Pancreas (tissue), 10 donors: ENCODE data around the gene RHBDL1. TPM values are rescaled to one million over a fixed set of nuclear protein-coding genes. Genes with fewer than 3 reads are reported as not detected.

Experiments used
- ATAC-seq, 4 donors: fragments of 200-7000 bp; cut with Tn5 transposase; one replicate each; pipeline versions ENCODE4 v1.8.0 to v1.9.1; 2020; ENCODE audit warnings: mild to moderate bottlenecking in 4 of 4, moderate library complexity in 4 of 4
- DNase-seq, 6 donors: peaks; one replicate each; pipeline ENCODE4 v3.0.0-alpha.2; 2020
- FAIRE-seq: peaks from 2 replicates; lab custom pipeline; 2012; peaks lifted over from hg19 to GRCh38; lab: Jason Lieb, UNC
- H3K27ac ChIP-seq, 4 donors: fragments of 200-600 bp; sonication (generic); 1 replicate in 3 of 4; 2 replicates in 1 of 4; pipeline versions ENCODE4 v1.5.0 to v1.8.0; 2020
- H3K27me3 ChIP-seq, 4 donors: fragments of 200-600 bp; one replicate each; pipeline ENCODE4 v1.8.0; 2021
- H3K36me3 ChIP-seq, 3 donors: fragments of 200-600 bp; sonication (generic) in 1 of 3; one replicate each; pipeline versions ENCODE4 v1.5.0 to v1.8.0; 2020 to 2021
- H3K4me1 ChIP-seq, 3 donors: fragments of 200-600 bp; one replicate each; pipeline ENCODE4 v1.8.0; 2021
- H3K4me3 ChIP-seq, 4 donors: fragments of 200-600 bp; sonication (generic) in 2 of 4; one replicate each; pipeline versions ENCODE4 v1.5.0 to v1.8.0; 2020 to 2021
- H3K9me3 ChIP-seq, 4 donors: fragments of 200-600 bp; one replicate each; pipeline ENCODE4 v1.8.0; 2021
- CTCF ChIP-seq, 4 donors: fragments of 200-600 bp; sonication (generic) in 3 of 4; IDR thresholded peaks; one replicate each; pipeline versions ENCODE4 v1.5.0 to v1.8.0; 2021; ENCODE audit warnings: antibody characterized with exemption in 4 of 4
- WGBS, 2 donors: extraction: QIAGEN DNeasy Blood & Tissue Kit; methylation state at CpG; one replicate each; pipeline ENCODE4 v1.1.7; 2013; 5-methylcytosine and 5-hydroxymethylcytosine counted together
- intact Hi-C, 3 donors: fragments of 100-400 bp; cut with DNase I; formaldehyde crosslinking; loops; one replicate each; pipeline versions ENCODE4 v1.11.1 to v1.14.2; 2022
- polyA plus RNA-seq, 2 donors: library from polyadenylated mRNA; stranded (reverse); fragments of 200-250 nt; gene quantifications; one replicate each; pipeline ENCODE4 v1.2.3, GENCODE V29; 2013
- total RNA-seq, 6 donors: library from RNA; stranded (reverse); fragmentation: NEBNext Ultra II Directional in 4 of 6; extraction: Animal tissue kit (Norgen Biotek cat#: 25700) in 4 of 6; gene quantifications; one replicate each; pipeline versions ENCODE4 v1.2.1 to v1.2.4, GENCODE V29; 2021 to 2023
- donor health status: healthy with polysubstance abuse.
- donor health status: DM: no; HTN: no; CAD: no; lungs with moderate emphysema.
- donor health status: DM: no; HTN: no; CAD: no.
- donor health status: control.
- donor health status: control.
- donor health status: Bipolar disorder and iron deficiency.
- donor health status: DM: yes; HTN: yes; CAD: no.
- donor health status: DM: no; HTN: no; CAD: no.
- donor health status: DM: no; HTN: no; CAD: no.
- donor health status: DM: yes; HTN: yes; CAD: no.

The RHBDL1 gene
- total and polyA plus RNA-seq, 8 donors: 0.28 to 5.1 (median 0.98) TPM

DNA sequence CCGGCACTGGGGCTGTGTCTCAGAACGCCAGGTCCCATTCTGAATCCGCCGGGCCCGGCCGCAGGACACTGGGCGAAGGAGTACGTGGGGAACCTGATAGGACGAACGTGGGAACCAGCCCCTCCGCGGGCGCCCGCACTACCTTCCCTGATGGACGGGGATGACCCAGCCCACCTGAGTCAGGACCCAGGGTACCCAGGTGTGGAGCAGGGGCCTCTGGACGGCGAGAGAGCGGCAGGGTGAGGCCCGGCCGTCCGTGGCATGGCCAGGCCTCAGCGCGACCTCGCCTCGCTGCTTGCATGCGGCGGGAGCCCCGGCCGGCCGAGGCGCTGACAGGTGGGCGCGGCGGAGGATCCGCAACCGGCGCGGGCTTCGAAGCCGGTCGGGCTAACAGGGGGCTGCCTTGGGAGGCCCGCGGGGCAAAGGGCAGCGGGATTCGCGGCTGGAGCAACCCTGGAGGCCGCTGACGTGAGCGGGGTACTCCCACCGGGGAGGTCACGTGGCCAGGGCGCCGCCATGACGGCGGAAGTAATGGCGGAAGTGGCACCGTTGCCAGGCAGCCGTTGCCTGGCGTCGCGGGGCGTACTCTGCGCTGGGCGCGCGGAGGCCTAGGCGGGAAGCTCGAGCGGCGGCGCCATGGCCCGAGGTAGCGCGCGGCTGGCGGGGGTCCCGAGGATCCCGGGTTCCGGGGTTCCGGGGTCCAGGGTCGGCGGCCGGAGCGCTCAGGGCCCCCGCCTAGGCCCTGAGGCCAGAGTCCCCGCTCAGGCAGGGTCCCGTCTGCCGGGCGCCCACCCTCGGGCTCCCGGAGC lies 26.5 kb upstream of the RHBDL1 start, which contains the start of gene WDR90:
TSS of gene WDR90 (plus strand) at position 585 of the 809 bp plus-strand sequence. CDS start at position 637, 52 bp downstream.
- 3 to 4% methylated on average over 83 to 91 of the region's 91 CpGs for WGBS, 2 donors
- peak within 1 kb of the TSS; percentile 59 to 86 (median 70) for H3K4me3 ChIP-seq
- TF ChIP-seq CTCF (IDR thresholded peaks at IDR 0.05): no peak
- no peak for FAIRE-seq
- ATAC-seq: peak; percentile 85 to 92 (median 88)
- H3K9me3 ChIP-seq: no peaks in the 10 kb centered on the region
- H3K4me1 ChIP-seq: peaks cover 18 to 29% (median 27%) of the 10 kb centered on the region in 3 donors
- peaks cover 0 to 12% (median 0%) of the 10 kb centered on the region in 3 donors for H3K36me3 ChIP-seq
- H3K27me3 ChIP-seq: no peaks in the 10 kb centered on the region
- DNase-seq: peak; percentile 87 to 96 (median 92)
- H3K27ac ChIP-seq: peak within 1 kb of the TSS; percentile 74 to 91 (median 86)
- intact Hi-C loops: no loop called here

DNA sequence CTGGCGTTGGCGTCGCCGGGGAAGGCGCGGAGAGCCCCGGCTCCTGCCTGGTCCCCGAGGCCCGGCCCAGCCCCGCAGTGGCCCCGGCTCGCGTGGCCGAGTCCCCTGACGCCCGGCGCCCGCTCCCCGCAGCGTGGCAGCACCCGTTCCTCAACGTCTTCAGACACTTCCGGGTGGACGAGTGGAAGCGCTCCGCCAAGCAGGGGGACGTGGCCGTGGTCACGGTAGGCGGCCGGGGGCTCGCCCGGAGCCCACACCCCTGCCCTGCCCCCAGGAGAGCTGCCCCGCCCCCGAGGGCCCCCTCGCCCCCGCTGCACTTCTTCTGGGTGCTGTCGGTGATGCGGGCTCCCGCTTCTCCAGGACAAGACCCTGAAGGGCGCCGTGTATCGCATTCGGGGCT lies 25.8 kb upstream of the RHBDL1 start:
- Histone ChIP-seq H3K27ac (peak overlapping the region in 2 of 4 donors; percentile 74 to 91), H3K4me3 (peak overlapping the region; percentile 59 to 86 (median 70)), H3K9me3 (no peaks in the 10 kb centered on the region), H3K27me3 (no peaks in the 10 kb centered on the region), H3K36me3 (peaks cover 0 to 12% (median 0%) of the 10 kb centered on the region in 3 donors), H3K4me1 (peaks cover 18 to 29% (median 27%) of the 10 kb centered on the region in 3 donors)
- ATAC-seq (peak in 2 of 4 donors; percentile 0 to 1), FAIRE-seq (no peak), DNase-seq (peak in 1 of 6 donors; percentile 77)
- WGBS, 2 donors: 4 to 5% methylated on average over 43 to 44 of the region's 44 CpGs
- no peak for TF ChIP-seq CTCF (IDR thresholded peaks at IDR 0.05)
- intact Hi-C loops: loop anchor here in 1 of 3 donors (10.0 kb wide), 1 partner anchor 265 kb away; the partner anchor contains the start of gene PGAP6

GRCh38 chr16:651844-652243 lies 23.6 kb upstream of the RHBDL1 start:
- no peak for ATAC-seq
- Histone ChIP-seq H3K4me1 (peaks cover 12 to 21% (median 20%) of the 10 kb centered on the region in 3 donors), H3K9me3 (no peaks in the 10 kb centered on the region), H3K27me3 (no peaks in the 10 kb centered on the region), H3K36me3 (peaks cover 0 to 12% (median 0%) of the 10 kb centered on the region in 3 donors), H3K27ac (no peak overlapping the region), H3K4me3 (no peak overlapping the region)
- DNase-seq: peak in 1 of 6 donors; percentile 81
- WGBS, 2 donors: 92 to 95% methylated on average over 22 of the region's 22 CpGs
- no peak for FAIRE-seq
- intact Hi-C loops: loop anchor here in 1 of 3 donors (10.0 kb wide), 1 partner anchor 267 kb away; the partner anchor contains the start of gene PGAP6
- TF ChIP-seq CTCF (IDR thresholded peaks at IDR 0.05): no peak

DNA sequence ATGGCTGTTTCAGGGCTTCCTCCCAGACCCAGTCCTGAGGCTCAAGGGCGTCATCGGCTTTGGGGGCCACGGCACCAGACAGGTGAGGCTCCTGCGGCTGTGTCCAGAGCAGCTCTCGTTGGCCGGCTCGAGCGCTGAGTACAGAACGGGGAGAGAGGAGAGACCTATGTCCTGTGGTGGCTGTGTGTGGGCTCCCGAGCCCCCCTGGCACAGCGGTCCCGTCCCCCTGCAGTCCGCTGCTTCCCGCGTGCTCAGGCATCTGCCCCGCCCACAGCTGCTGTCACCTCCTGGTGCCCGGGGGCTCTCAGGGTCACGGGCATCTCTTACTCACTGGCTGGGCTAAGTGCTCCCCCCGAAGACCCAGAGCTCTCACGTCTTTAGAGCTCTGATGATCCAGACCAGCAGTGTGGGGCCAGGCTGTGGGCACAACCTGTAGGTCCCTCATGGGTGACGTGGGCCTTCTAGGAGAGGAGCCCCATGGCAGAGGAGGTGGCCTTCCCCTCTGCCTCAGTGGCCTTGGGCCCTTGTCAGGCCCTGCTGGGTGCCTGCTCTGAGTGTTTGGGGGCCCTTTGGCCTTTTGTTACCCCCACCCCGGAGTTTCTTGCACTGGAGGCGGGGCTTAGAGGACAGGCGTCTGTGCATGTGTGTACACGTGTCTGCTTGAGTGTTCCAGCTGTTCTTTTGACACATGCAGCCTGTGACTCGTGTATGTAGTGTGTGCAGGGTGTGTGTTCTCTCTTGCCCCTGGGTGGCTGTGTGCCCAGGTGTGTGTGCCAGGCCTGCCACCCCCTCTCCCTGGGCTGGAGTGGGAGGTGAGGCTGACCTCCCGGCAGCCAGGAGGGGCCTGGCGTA lies 22.8 kb upstream of the RHBDL1 start:
- H3K4me1 ChIP-seq: peaks cover 9 to 18% (median 11%) of the 10 kb centered on the region in 3 donors
- TF ChIP-seq CTCF (IDR thresholded peaks at IDR 0.05): no peak
- FAIRE-seq (no peak), ATAC-seq (no peak), DNase-seq (no peak)
- peaks cover 0 to 12% (median 0%) of the 10 kb centered on the region in 3 donors for H3K36me3 ChIP-seq
- no peak overlapping the region for H3K27ac ChIP-seq
- intact Hi-C loops: loop anchor here in 1 of 3 donors (10.0 kb wide), 1 partner anchor 268 kb away; the partner anchor contains the start of gene PGAP6
- no peaks in the 10 kb centered on the region for H3K27me3 ChIP-seq
- no peaks in the 10 kb centered on the region for H3K9me3 ChIP-seq
- no peak overlapping the region for H3K4me3 ChIP-seq
- 88 to 91% methylated on average over 25 to 28 of the region's 28 CpGs for WGBS, 2 donors
